Nephron progenitor cell (in vitro differentiated cells): Measurements from ENCODE around the gene RNF115.

Experiments
- DNase-seq: peaks from one replicate; pipeline ENCODE4 v3.0.0; 2021
- H3K27ac Mint-ChIP-seq: 2 replicates; pipeline ENCODE4 v1.8.0; 2021; ENCODE audit warnings: mild to moderate bottlenecking, moderate library complexity, mixed read lengths
- H3K27me3 Mint-ChIP-seq: 2 replicates; pipeline ENCODE4 v1.8.0; 2021; ENCODE audit warnings: mild to moderate bottlenecking, low read depth, mixed read lengths; ENCODE audit not compliant: poor library complexity
- H3K36me3 Mint-ChIP-seq: 2 replicates; pipeline ENCODE4 v1.8.0; 2021; ENCODE audit warnings: low read depth, mixed read lengths
- H3K4me1 Mint-ChIP-seq: 2 replicates; pipeline ENCODE4 v1.8.0; 2021; ENCODE audit warnings: mixed read lengths
- H3K4me3 Mint-ChIP-seq: 2 replicates; pipeline ENCODE4 v1.8.0; 2021; ENCODE audit warnings: mild to moderate bottlenecking, moderate library complexity, mixed read lengths
- H3K9me3 Mint-ChIP-seq: 2 replicates; pipeline ENCODE4 v1.8.0; 2021; ENCODE audit warnings: mild to moderate bottlenecking, moderate library complexity, mixed read lengths
- CTCF ChIP-seq: fragments of 200-600 bp; sonication (generic); IDR thresholded peaks from 2 replicates; pipeline ENCODE4 v1.5.0; 2021; ENCODE audit warnings: antibody characterized with exemption

The RNF115 gene

GRCh38 chr1:145717833-145718232, 106.1 kb downstream of the RNF115 start:
- Mint-ChIP-seq H3K9me3 (no peaks in the 10 kb centered on the region), H3K36me3 (no peaks in the 10 kb centered on the region), H3K4me3 (no peak overlapping the region), H3K4me1 (peaks cover 20% of the 10 kb centered on the region), H3K27me3 (peaks cover 36% of the 10 kb centered on the region), H3K27ac (no peak overlapping the region)
- no peak for DNase-seq
- TF ChIP-seq CTCF = no peak

DNA sequence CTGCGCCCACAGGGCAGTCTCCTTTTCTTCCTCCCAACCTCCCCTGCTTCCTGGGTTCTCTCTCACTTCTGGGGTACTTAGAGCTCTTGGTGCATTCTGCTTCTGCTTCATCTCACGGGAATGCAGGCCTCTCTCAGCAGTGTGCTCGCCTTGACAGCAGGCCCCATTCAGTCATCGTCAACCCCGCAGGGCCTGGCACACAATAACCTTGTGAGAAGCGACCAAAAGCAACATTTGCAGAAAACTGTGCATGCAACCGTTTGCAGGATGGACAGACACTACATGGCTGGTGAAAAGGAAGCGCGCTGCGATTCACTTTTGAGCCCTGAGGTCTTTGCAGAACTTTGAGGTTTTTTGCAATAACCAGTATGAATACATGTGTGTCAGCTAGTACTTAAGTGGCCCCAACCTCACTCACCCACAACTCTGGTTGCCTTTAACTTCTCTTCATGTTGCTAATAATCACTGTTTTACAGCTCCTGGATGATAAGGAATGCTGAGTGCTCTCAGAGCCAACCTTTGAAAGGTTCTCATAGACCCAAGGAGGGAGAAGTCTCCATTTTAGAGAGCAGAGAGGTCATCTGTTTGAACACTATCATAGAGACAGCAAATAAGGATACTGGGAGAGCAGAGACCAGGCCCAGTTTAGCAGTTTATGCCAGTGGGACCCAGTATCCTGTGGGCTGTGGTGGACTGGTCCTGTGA, 107.1 kb downstream of the RNF115 start:
- no peak for DNase-seq
- peaks cover 36% of the 10 kb centered on the region for H3K27me3 Mint-ChIP-seq
- no peak for TF ChIP-seq CTCF
- H3K36me3 Mint-ChIP-seq = no peaks in the 10 kb centered on the region
- peaks cover 22% of the 10 kb centered on the region for H3K4me1 Mint-ChIP-seq
- H3K27ac Mint-ChIP-seq = no peak overlapping the region
- no peaks in the 10 kb centered on the region for H3K9me3 Mint-ChIP-seq
- H3K4me3 Mint-ChIP-seq = no peak overlapping the region

DNA sequence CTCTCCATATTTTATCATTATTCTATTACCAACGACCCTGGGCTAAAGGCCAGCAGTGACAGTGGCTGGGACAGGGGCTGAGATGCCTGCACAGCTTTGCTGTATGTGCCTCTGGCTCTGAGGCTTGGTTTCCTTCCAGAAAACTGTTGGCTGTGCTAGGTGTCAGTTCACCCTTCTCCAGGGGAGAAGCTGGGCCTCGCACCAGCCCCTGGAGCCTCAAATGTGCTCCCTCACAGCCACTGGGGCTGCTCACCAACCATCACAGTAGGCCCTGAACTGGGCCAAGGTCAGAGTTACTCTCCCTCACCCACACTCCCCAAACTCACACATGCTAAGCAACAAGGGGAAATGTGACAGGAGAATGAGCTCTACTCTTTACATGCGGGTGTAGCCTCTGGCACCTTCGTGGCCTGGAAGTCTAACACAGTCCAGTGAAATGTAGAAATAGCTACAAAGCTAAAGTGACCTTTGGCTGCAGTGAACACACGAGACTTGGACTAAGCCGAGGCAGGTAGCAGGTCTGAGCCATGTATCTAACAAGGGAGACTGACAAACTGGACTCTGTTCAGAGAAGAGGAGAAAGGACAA, 109.3 kb downstream of the RNF115 start:
- H3K27me3 Mint-ChIP-seq = peaks cover 23% of the 10 kb centered on the region
- H3K36me3 Mint-ChIP-seq = no peaks in the 10 kb centered on the region
- no peak for DNase-seq
- H3K4me3 Mint-ChIP-seq = no peak overlapping the region
- H3K9me3 Mint-ChIP-seq = no peaks in the 10 kb centered on the region
- peak overlapping the region; percentile 53 for H3K27ac Mint-ChIP-seq
- TF ChIP-seq CTCF = no peak
- H3K4me1 Mint-ChIP-seq = peaks cover 29% of the 10 kb centered on the region

GRCh38 chr1:145711213-145711651, 112.7 kb downstream of the RNF115 start:
- Mint-ChIP-seq H3K9me3 (no peaks in the 10 kb centered on the region), H3K27ac (peak overlapping the region; percentile 92), H3K36me3 (no peaks in the 10 kb centered on the region), H3K4me3 (no peak overlapping the region), H3K4me1 (peaks cover 47% of the 10 kb centered on the region), H3K27me3 (peaks cover 20% of the 10 kb centered on the region)
- peak; percentile 26 for DNase-seq
- TF ChIP-seq CTCF = no peak

GRCh38 chr1:145710291-145711027, 113.4 kb downstream of the RNF115 start:
- DNase-seq = no peak
- peaks cover 20% of the 10 kb centered on the region for H3K27me3 Mint-ChIP-seq
- no peak for TF ChIP-seq CTCF
- H3K4me1 Mint-ChIP-seq = peaks cover 43% of the 10 kb centered on the region
- no peak overlapping the region for H3K4me3 Mint-ChIP-seq
- H3K36me3 Mint-ChIP-seq = no peaks in the 10 kb centered on the region
- no peaks in the 10 kb centered on the region for H3K9me3 Mint-ChIP-seq
- H3K27ac Mint-ChIP-seq = no peak overlapping the region
